Astrocyte (in vitro differentiated cells and primary cell): ENCODE measurements around the gene CELF4. TPM values are rescaled to one million over a fixed set of nuclear protein-coding genes. Genes with fewer than 3 reads are reported as not detected.

Source experiments
- DNase-seq: peaks from one replicate; pipeline ENCODE4 v3.0.0-alpha.2; 2010; ENCODE audit warnings: low read depth
- FAIRE-seq: peaks from 2 replicates; lab custom pipeline; 2011; peaks lifted over from hg19 to GRCh38; lab: Jason Lieb, UNC
- H2AFZ ChIP-seq: 2 replicates; pipeline ENCODE4 v1.6.0; 2012; ENCODE audit warnings: low read depth, low read length, inconsistent platforms
- H3K27ac ChIP-seq: 2 replicates; pipeline ENCODE4 v1.5.1; 2011; ENCODE audit warnings: low read depth, low read length, inconsistent platforms
- H3K27me3 ChIP-seq: 2 replicates; pipeline ENCODE4 v1.6.0; 2011; ENCODE audit warnings: low read length, inconsistent platforms; ENCODE audit not compliant: insufficient read depth
- H3K36me3 ChIP-seq: 2 replicates; pipeline ENCODE4 v1.5.1; 2011; ENCODE audit warnings: low read length, inconsistent platforms; ENCODE audit not compliant: insufficient read depth
- H3K4me1 ChIP-seq: 2 replicates; pipeline ENCODE4 v1.5.1; 2011; ENCODE audit warnings: low read length, inconsistent platforms; ENCODE audit not compliant: insufficient read depth
- H3K4me2 ChIP-seq: 2 replicates; pipeline ENCODE4 v1.6.0; 2012; ENCODE audit warnings: low read length, inconsistent platforms
- H3K4me3 ChIP-seq: 2 replicates; pipeline ENCODE4 v1.5.1; 2011; ENCODE audit warnings: low read depth, mild to moderate bottlenecking, low read length, inconsistent platforms; ENCODE audit not compliant: insufficient read depth
- H3K79me2 ChIP-seq: 2 replicates; pipeline ENCODE4 v1.6.0; 2012; ENCODE audit warnings: mild to moderate bottlenecking, low read length, inconsistent platforms; ENCODE audit not compliant: insufficient read depth
- H3K9ac ChIP-seq: 2 replicates; pipeline ENCODE4 v1.6.0; 2012; ENCODE audit warnings: mild to moderate bottlenecking, low read length, inconsistent platforms
- H3K9me3 ChIP-seq: 2 replicates; pipeline ENCODE4 v1.5.1; 2012; ENCODE audit warnings: low read depth, mild to moderate bottlenecking, low read length, inconsistent platforms; ENCODE audit not compliant: insufficient read depth
- H4K20me1 ChIP-seq: 2 replicates; pipeline ENCODE4 v1.6.0; 2012; ENCODE audit warnings: low read length, inconsistent platforms; ENCODE audit not compliant: insufficient read depth
- H3K27ac Mint-ChIP-seq: one replicate; pipeline ENCODE4 v1.8.0; 2021; ENCODE audit warnings: mild to moderate bottlenecking, mixed read lengths; ENCODE audit not compliant: unreplicated experiment
- H3K27me3 Mint-ChIP-seq: one replicate; pipeline ENCODE4 v1.8.0; 2021; ENCODE audit warnings: low read depth, mixed read lengths; ENCODE audit not compliant: unreplicated experiment
- H3K36me3 Mint-ChIP-seq: one replicate; pipeline ENCODE4 v1.8.0; 2021; ENCODE audit warnings: low read depth, mixed read lengths; ENCODE audit not compliant: unreplicated experiment
- H3K4me1 Mint-ChIP-seq: one replicate; pipeline ENCODE4 v1.8.0; 2021; ENCODE audit warnings: low read depth, mixed read lengths; ENCODE audit not compliant: unreplicated experiment
- H3K4me3 Mint-ChIP-seq: one replicate; pipeline ENCODE4 v1.8.0; 2021; ENCODE audit warnings: mild to moderate bottlenecking, moderate library complexity, mixed read lengths; ENCODE audit not compliant: unreplicated experiment
- H3K9me3 Mint-ChIP-seq: one replicate; pipeline ENCODE4 v1.8.0; 2021; ENCODE audit warnings: mild to moderate bottlenecking, mixed read lengths; ENCODE audit not compliant: unreplicated experiment
- EZH2 ChIP-seq: IDR thresholded peaks from 2 replicates; pipeline ENCODE4 v1.6.1; 2012; ENCODE audit warnings: mild to moderate bottlenecking, low read length, inconsistent platforms; ENCODE audit not compliant: insufficient read depth
- total RNA-seq: library from RNA; stranded (reverse); gene quantifications from 2 replicates; pipeline ENCODE4 v1.2.1, GENCODE V29; 2021
- TF ChIP-seq, protein P1 (sequence below): IDR thresholded peaks from 2 replicates; pipeline ENCODE4 v1.5.1; 2011; ENCODE audit warnings: low read depth, mild to moderate bottlenecking, inconsistent platforms, low read length, moderate library complexity; ENCODE audit not compliant: insufficient read depth

The CELF4 gene
- total RNA-seq, 1 donor from 2014 or later: 0.16 TPM

- Histone ChIP-seq H3K27ac (no peak overlapping the region), H3K36me3 (no peaks in the 10 kb centered on the region), H3K4me3 (no peak overlapping the region), H3K9me3 (no peaks in the 10 kb centered on the region), H2AFZ (no peak overlapping the region), H3K79me2 (no peaks in the 10 kb centered on the region), H3K4me2 (no peak overlapping the region), H3K27me3 (no peaks in the 10 kb centered on the region), H3K4me1 (no peaks in the 10 kb centered on the region), H4K20me1 (no peaks in the 10 kb centered on the region), H3K9ac (no peak overlapping the region)
- DNase-seq: no peak
- TF ChIP-seq EZH2: no peak
- TF ChIP-seq, protein P1, sequence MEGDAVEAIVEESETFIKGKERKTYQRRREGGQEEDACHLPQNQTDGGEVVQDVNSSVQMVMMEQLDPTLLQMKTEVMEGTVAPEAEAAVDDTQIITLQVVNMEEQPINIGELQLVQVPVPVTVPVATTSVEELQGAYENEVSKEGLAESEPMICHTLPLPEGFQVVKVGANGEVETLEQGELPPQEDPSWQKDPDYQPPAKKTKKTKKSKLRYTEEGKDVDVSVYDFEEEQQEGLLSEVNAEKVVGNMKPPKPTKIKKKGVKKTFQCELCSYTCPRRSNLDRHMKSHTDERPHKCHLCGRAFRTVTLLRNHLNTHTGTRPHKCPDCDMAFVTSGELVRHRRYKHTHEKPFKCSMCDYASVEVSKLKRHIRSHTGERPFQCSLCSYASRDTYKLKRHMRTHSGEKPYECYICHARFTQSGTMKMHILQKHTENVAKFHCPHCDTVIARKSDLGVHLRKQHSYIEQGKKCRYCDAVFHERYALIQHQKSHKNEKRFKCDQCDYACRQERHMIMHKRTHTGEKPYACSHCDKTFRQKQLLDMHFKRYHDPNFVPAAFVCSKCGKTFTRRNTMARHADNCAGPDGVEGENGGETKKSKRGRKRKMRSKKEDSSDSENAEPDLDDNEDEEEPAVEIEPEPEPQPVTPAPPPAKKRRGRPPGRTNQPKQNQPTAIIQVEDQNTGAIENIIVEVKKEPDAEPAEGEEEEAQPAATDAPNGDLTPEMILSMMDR: no peak
- Mint-ChIP-seq H3K36me3 (no peaks in the 10 kb centered on the region), H3K27ac (no peak overlapping the region), H3K9me3 (peaks cover 8% of the 10 kb centered on the region), H3K4me3 (no peak overlapping the region), H3K27me3 (peaks cover 54% of the 10 kb centered on the region), H3K4me1 (peaks cover 6% of the 10 kb centered on the region)
- FAIRE-seq: no peak
Measured at GRCh38 chr18:37458697-37459096, 106.9 kb downstream of the CELF4 start.

DNA sequence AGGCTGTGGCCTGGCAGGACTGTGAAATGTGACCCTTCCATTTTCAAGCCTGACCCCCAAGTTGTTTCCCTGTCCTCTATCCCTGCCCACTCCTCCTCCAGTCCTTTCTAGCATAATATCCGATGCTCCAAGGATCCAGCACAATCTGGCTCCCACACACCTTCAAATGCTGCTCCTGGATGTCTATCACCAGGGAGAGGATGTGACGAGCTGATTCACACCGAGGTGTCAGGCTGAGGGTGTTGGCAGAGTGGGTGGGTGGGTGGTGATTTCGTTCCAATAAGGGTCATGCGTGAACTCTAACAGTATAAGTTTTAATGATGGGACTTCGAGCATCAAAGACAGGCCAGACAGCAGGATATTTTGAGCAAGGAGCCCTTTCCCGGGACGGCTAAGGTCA lies 107.8 kb downstream of the CELF4 start:
- H3K27me3 Mint-ChIP-seq: peaks cover 53% of the 10 kb centered on the region
- Histone ChIP-seq H3K36me3 (no peaks in the 10 kb centered on the region), H3K4me2 (no peak overlapping the region), H3K27ac (no peak overlapping the region), H3K27me3 (no peaks in the 10 kb centered on the region), H2AFZ (no peak overlapping the region), H3K4me3 (no peak overlapping the region), H4K20me1 (no peaks in the 10 kb centered on the region), H3K9me3 (no peaks in the 10 kb centered on the region), H3K4me1 (no peaks in the 10 kb centered on the region), H3K9ac (no peak overlapping the region), H3K79me2 (no peaks in the 10 kb centered on the region)
- H3K36me3 Mint-ChIP-seq: peaks cover 2% of the 10 kb centered on the region
- DNase-seq (no peak), FAIRE-seq (no peak)
- peaks cover 8% of the 10 kb centered on the region for H3K9me3 Mint-ChIP-seq
- peaks cover 15% of the 10 kb centered on the region for H3K4me1 Mint-ChIP-seq
- H3K27ac Mint-ChIP-seq: no peak overlapping the region
- TF ChIP-seq EZH2: no peak
- TF ChIP-seq, protein P1: no peak
- H3K4me3 Mint-ChIP-seq: no peak overlapping the region

DNA sequence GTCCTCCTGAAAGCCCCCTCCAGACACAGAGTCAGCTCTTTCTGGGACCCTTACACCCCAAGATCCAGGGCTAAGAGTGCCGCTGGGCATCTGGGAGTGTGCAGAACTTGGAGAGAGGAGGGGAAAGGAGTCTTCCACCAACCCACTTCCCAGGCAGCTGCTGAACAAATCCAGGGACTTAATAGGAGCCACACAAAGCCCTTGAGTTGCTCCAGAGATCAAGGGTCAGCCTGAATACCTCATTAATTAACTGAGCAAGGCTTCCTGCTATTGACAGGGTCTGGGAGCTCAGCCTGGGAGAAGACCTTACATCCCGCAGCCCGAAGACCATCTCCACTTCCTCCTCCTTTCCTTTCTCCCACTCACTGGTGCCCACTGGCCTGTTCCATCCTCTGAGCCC lies 108.3 kb downstream of the CELF4 start:
- H3K4me1 ChIP-seq: no peaks in the 10 kb centered on the region
- peaks cover 17% of the 10 kb centered on the region for H3K4me1 Mint-ChIP-seq
- H3K9ac ChIP-seq: no peak overlapping the region
- H3K9me3 Mint-ChIP-seq: peaks cover 8% of the 10 kb centered on the region
- H3K4me2 ChIP-seq: no peak overlapping the region
- no peaks in the 10 kb centered on the region for H3K27me3 ChIP-seq
- no peaks in the 10 kb centered on the region for H3K36me3 ChIP-seq
- H3K27ac Mint-ChIP-seq: no peak overlapping the region
- no peaks in the 10 kb centered on the region for H3K79me2 ChIP-seq
- no peak overlapping the region for H2AFZ ChIP-seq
- no peak overlapping the region for H3K4me3 ChIP-seq
- H3K9me3 ChIP-seq: no peaks in the 10 kb centered on the region
- no peak overlapping the region for H3K4me3 Mint-ChIP-seq
- no peak overlapping the region for H3K27ac ChIP-seq
- TF ChIP-seq EZH2: no peak
- DNase-seq (no peak), FAIRE-seq (no peak)
- peaks cover 51% of the 10 kb centered on the region for H3K27me3 Mint-ChIP-seq
- no peaks in the 10 kb centered on the region for H4K20me1 ChIP-seq
- peaks cover 2% of the 10 kb centered on the region for H3K36me3 Mint-ChIP-seq
